Hepatic stellate cell (primary cell): ENCODE results near the gene HSPBP1.

Experiments used
- DNase-seq: peaks from one replicate; pipeline ENCODE4 v3.0.0; 2011; ENCODE audit warnings: low spot score

Gene HSPBP1

DNA sequence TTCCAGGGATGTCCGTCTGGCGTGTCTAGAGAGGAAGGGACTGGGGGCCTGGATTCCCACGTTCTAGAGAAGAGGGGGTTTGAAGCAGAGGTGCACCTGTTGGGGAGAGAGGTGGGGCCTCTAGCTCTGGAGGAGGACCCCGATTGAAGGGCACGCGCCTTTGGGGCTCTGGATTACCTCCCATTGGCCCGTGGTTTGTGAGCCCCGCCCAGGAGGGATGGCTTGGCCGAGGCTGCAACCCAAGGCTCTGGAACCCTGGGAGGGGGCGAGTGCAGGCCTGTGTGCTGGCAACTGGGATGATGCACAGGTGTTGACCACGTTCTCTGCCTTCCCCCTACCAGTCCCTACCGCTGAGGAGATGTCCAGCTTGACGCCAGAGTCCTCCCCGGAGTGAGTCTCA lies 25.1 kb upstream of the HSPBP1 start:
- no peak for DNase-seq

DNA sequence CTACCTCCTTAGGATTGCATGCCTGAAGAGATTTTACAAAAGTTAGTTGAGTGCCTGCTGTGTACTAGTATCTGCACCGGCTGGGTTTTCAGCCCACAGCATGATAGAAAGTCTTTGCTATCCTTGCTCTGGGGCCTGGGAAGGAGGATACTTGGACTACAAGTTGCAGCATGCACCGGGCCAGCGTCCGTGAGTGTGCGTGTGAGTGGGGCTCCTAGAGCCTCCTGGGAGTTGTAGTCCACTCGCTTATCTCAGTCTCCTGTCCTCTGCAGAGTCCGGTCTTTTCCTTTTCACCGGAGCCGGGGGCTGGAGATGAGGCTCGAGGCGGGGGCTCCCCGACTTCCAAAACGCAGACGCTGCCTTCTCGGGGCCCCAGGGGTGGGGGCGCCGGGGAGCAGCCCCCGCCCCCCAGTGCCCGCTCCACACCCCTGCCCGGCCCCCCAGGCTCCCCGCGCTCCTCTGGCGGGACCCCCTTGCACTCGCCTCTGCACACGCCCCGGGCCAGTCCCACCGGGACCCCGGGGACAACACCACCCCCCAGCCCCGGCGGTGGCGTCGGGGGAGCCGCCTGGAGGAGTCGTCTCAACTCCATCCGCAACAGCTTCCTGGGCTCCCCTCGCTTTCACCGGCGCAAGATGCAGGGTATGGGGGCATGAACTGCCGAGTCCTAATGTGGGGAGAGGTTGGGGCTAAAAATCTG lies 24.5 kb upstream of the HSPBP1 start:
- DNase-seq = no peak

DNA sequence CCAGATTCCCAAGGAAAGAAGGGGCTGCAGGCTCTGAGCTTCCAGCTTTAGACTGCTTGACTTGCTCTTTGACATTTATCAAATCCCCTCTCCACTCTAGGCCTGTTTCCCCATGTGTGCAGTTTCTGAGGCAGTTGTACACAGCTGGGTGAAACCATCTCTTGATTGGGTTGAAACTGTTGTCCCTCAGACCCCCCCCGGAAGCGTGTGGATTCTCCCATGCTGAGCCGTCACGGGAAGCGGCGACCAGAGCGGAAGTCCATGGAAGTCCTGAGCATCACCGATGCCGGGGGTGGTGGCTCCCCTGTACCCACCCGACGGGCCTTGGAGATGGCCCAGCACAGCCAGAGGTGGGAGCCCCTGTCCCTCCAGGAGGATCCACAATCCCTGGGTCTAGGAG lies 23.6 kb upstream of the HSPBP1 start:
- no peak for DNase-seq

DNA sequence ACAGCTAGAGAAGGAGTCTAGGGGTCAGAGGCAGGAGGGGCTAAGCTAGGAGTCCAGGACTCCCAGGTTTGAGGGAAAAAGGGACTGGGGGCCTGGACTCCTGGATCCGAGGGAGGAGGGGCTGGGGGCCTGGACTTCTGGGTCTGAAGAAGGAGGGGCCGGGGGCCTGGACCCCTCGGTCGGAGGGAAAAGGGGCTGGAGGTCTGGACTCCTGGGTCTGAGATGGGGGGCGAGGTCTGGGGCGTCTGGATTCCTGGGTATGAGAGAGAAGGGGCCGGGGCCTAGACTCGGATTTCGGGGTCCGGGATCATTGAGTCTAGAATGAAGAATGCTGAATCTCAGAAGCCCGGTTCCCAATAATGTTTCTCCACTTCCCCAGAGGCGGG lies 22.4 kb upstream of the HSPBP1 start:
- DNase-seq = no peak

DNA sequence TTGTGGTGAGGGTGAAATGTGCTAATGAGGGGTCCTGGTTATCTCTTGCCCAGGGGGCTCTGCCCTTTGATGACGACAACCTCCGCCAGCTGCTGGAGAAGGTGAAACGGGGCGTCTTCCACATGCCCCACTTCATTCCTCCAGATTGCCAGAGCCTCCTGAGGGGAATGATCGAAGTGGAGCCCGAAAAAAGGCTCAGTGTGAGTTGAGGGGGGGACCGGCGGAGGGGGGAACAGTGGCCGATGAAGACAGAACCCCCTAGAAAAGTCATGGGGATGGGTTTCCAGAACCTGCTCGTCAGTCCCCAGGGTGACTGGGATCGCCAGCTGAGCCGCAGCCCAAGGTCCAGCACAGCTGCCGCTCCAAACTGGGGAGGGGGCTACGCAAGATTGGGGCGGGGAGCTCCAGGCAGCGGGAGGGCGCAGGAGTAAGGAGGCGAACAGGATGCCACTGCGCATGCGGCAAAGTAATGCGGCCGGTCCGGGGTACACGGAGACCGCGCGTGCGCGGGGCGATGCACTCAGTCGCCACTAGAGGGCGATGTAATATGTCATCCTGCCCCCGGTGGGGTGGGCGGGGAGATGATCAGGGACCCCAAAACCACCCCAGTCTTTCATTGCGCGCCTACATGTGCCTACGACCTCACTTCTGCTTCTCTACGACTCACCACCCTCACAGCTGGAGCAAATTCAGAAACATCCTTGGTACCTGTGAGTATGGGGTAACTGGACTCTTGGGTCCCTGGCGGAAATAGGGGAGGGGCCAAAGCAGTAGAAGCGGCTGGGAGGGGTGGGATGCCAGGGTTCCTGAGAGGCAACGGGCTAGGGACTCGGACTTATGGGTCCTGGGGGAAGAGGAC lies 21.8 kb upstream of the HSPBP1 start:
- DNase-seq = peak; percentile 100

DNA sequence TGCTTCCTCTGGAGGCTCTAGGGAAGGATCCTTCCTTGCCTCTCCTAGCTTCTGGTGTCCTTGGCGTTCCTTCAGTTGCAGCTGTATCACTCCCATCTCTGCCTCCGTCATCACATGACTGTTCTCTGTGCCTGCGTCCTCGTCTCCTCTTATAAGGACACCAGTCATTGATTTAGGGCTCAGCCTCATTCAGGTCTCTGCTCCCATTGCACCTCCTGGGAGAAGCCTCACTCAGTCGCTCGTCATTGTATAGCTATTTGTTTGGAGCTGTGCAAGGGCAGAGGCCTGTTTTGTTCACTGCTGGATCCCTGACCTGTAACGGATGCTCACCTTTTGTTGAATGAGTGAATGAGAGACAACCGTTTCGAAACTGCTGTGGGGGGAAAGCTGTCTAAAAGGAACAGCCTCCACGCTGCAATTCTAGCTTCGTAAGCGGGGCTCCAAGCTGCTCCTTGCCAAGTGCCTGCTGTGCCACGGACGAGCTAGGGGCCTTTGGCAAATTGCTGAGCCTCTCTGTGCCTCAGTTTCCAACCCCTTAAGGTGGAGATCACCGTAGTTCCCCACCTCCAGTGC lies 21.1 kb upstream of the HSPBP1 start:
- DNase-seq = no peak

DNA sequence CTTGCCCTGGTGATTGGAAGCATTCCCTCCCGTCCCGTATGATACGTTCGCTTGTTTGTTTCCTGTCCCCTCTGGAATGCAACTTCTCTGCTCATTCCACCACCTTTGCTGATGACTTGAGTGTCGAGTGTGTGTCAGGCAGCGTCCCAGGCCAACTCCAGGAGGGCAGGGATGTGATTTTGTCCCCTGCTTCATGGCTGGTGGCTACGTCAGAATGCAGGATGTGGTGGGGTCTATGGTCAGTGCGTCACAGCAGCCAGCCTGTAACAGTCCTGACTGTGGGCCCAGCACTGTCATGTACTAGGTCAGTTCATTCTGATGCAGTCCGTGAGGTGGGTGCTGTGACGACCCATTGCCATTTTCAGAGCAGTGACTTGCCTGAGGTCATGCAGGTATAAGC lies 20.1 kb upstream of the HSPBP1 start:
- no peak for DNase-seq

DNA sequence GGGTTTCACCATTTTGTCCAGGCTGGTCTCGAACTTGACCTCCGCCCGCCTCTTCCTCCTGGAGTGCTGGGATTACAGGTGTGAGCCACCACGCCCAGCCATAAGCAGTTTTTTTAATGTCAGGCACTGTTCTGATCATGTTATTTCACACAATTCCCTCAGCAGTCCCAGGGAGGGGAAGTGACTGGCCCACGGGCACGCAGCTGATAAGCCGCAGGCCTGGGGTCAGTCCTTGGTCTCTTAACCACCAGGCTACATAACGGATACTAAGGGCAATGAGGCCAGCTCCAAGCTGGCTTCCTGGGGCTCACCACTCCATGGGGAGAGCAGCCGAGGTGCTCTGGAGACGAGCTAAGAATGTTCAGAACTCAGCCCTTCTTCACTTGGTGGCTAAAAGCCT lies 17.4 kb upstream of the HSPBP1 start:
- DNase-seq = no peak

DNA sequence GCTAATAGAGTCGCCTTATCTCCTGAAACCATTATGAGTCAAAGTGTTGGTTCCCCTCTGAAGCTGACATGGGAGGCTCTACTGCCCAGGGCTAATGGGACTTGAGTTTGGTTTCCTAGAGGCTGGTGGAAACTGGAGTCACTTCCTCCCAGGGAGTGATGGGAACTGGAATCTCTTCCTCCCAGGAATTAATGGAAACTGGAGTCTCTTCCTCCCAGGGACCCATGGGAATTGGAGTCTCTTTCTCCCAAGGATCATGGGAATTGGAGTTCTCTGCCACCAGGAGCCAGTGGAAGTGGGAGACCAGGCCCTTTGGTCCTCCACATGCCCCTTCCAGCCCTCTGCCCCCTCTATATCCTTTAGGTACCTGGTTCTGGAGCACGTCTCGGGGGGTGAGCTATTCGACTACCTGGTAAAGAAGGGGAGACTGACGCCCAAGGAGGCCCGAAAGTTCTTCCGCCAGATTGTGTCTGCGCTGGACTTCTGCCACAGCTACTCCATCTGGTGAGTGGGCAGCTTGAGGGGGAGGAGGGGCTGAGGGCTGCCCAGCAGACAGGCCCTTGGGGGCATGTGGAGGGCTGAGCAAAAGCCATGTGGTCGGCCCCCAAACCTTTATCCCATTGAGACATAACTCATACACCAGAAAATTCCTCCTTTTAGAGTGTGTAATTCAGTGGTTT lies 9.3 kb upstream of the HSPBP1 start:
- no peak for DNase-seq

DNA sequence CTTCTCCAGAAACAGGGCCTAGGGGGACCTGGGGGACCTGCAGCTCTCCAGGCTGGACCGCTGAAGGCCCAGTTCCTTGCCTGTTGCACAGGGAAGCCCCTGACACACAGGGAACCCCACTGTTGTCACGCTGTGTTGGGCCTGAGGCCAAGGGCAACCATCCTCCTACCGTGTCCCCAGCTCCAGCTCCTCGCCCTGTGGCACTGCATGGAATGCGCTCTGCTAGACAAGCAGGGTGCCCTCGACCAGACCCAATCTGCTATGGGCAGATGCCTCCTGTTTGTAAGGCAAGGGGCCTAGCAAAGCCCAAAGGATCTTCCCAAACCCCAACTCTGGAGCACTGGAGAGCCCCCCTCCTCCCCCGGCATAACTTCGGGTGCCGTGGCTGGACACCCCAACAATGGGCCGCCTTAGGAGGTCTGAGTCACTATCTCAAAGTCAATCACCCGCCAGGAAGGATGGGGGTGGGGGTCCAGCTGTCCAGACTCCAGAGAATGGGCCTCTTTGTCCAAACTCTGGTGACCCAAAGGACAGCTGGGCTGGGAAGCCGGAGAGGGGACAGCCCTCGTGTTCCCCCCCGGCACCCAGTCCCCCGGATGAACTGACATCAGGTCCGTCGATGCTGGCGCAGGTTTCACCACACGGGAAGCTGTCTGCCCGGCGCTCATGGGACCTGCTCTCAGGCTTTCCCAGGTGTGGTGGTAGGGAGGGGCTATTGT lies 7.6 kb upstream of the HSPBP1 start:
- no peak for DNase-seq

DNA sequence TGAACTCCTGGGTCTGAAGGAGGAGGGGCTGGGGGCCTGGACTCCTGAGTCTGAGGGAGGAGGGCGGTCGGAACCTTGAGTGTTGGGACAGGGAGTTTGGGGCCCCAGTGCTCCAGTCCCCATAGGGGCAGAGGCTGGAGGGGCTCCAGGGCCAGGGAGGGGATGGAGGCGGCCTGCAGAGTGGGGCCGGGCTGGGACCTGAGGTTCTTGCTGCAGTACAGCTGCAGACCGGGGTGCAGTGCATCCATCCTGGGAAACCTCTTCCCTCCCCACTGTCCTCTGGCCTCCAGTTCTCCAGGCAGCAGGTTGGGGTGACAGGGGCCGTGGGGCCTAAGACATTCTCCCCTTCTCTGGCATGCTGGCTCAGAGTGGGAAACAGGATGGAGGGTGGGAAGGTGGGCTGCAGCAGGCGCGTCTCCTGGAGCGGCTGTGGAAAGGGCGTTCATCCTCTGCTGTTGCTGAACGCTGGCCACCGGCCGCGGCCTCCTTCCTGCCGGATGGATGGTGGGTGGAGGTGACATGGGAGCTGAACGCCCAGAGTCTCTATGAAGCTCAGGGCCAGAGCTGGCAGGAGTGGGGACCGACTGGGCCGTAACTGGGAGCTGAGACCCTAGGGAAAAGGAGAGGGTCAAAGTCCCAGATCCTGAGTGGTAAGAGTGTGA lies 5.5 kb upstream of the HSPBP1 start:
- peak; percentile 32 for DNase-seq

DNA sequence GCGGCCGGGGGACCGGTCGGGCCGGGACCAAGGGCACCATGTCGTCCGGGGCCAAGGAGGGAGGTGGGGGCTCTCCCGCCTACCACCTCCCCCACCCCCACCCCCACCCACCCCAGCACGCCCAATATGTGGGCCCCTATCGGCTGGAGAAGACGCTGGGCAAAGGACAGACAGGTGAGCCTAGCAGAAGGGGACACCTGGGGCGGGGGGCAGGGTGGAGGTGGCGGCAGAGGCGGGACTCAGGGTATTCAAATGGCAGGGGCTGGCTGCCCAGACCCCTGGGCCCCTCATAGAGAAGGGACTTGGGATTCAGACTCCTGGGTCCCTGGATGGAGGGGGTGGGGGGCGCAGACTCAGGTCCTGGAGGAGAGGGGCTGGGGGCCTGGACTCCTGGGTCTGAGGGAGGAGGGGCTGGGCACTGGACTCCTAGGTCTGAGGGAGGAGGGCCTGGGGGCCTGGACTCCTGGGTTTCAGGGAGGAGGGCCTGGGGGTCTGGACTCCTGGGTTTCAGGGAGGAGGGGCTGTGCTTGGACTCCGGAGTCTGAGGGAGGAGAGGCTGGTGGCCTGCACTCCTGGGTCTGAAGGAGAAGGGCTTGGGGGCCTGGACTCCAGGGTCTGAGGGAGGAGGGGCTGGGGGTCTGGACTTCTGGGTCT lies 4.6 kb upstream of the HSPBP1 start:
- DNase-seq = no peak

DNA sequence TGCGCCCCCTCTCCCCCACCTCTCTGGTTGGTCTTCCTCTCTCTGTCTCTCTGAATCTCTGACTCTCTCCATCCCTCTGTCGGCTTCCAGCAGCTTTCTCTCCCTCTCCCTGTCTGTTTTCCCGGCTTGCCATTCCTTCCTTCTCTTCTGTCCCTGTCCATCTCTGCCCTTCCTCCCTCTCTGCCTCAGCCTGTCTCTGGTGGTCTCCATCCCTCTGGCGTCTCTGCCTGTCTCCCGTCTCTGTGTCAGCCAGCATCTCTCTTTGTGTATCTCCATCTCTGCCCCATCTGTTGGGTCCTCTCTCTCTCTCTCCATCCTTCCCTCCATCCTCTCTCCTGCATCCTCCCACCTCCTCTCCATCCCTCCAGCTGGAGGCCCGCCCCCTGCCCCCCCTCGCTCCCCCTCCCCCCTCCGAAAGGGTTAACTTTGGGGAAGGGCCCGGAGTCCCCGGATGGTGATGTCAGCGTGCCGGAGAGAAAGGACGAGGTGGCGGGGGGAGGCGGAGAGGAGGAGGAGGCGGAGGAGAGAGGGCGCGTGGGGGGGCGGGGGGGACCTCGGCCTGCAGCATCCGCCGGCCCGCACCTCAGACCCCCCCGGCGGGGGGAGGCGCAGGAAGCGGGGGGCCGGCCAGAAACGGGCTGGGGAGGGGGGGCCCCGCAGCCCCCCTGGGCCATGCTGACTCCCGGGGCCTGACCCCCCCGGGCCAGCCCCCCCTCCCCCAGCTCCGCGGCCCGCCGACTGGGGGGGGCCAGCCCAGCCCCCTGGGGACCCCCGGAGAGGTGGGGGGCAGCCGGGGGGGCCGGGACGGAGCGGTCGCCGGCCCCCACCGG lies 3.9 kb upstream of the HSPBP1 start, which contains the start of gene BRSK1:
BRSK1 (plus strand) TSS at position 450 of the 830 bp plus-strand sequence. CDS start 446 bp downstream, outside the sequence.
- peak; percentile 68 for DNase-seq

DNA sequence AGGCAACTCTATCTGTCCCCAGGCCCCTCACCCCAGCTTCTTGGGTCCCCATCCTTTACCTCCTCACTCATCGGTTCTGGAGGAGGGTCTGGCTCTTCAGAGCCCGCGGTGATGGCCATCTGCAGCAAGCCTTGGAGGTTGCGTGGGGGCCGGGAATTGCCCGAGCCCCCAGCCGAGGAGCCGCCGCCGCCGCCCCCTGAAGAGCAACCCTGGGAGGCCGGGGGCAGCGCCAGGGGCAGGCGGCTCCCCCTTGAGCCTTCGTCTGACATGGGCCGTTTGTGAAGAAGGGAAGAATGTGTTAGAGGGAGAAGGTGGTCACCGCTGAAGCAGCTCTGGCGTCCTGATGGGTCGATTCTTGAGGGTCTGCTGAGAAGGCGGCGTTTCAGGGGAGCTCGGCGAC lies 570 bp downstream of the HSPBP1 start:
- no peak for DNase-seq

DNA sequence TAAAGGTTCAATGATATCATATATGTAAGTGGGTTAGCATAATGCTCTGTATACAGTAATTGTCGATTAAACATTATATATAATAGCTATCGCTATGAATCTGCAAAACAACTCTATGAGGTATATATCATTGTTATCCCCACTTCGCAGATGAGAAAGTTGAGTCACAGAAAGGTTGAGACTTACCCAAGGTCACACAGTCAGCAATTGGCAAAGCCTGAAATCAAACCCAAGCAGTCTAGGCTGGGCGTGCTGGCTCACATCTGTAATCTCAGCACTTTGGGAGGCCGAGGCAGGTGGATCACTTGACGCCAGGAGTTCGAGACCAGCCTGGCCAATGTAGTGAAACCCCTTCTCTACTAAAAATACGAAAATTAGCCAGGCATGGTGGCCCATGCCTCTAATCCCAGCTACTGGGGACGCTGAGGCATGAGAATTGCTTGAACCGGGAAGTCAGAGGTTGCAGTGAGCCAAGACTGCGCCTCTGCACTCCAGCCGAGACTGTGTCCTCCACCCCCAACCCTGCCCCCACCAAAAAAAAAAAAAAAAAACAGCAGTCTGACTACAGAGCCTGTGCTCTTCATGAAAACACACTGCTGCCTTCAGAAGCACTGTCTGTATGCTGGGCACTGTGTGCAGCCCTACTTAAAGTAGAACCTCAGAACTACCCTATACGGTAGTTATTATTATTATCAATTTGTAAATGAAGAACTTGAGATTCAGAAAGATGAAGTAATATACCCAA lies 1.3 kb downstream of the HSPBP1 start:
- no peak for DNase-seq

DNA sequence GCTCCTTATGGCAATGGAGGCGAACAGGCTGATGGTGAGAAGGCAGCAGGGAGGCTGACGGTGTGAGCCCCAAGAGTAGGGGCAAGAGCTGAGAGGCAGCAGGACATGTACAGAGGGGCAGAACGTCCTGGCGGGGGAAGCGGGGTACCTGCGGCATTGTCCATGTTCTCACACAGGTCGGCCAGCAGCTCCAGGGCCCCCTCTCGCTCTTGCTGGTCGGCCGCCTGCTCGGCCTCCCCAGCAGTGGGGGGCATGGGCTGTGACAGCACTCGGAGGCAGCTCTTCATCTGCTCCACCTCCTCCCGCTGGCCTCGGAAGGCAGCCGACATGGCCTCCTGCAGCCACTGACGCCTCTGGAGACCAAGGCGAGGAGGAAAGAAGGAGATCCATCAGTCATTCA lies 2.4 kb downstream of the HSPBP1 start:
- no peak for DNase-seq

DNA sequence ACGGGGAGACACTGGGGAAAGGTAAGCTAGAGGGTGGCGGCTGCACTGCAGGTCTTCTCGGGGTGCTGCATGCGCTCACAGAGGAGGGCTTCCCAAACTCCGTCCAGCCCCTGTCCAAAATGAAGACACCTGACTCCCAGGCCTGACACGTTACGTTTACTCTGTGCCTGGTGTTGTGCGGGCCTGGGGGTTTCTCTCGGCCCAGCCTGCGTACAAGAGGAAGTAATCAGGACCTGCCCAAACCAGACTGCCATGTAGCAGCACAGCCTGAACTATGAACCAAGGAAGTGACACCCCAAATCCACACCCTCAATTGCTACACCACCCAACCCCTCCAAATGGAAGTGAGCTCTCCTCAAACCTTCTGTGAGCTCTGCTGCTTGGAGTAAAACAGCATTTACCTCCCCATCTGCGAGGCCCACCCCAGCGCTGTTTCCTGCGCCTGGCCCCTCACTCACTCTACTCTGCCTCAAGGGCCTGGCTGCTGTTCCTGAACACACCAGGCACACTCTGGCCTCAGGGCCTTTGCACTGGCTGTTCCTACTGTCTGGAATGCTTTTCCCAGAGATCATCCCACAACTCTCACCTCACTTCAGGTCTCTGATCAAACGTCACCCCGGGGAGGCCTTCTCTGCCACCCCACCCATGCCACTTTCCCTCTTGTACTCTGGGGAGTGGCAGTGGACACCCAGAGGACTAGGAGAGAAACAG lies 3.0 kb downstream of the HSPBP1 start:
- DNase-seq = no peak
